Ascending aorta (tissue), 2 donors: Measurements from ENCODE around the gene KATNB1. TPM values are rescaled to one million over a fixed set of nuclear protein-coding genes. Genes with fewer than 3 reads are reported as not detected.

Experiments used
- DNase-seq, 2 donors: peaks; one replicate each; pipeline ENCODE4 v3.0.0-alpha.2; 2019; ENCODE audit warnings: low spot score in 2 of 2
- H3K27ac ChIP-seq, 2 donors: fragments of 200-600 bp; sonication (generic); one replicate each; pipeline ENCODE4 v1.5.1; 2016 to 2017; ENCODE audit warnings: mild to moderate bottlenecking in 1 of 2
- H3K27me3 ChIP-seq: fragments of 200-600 bp; sonication (generic); one replicate; pipeline ENCODE4 v1.5.1; 2017
- H3K36me3 ChIP-seq, 2 donors: fragments of 200-600 bp; sonication (generic); one replicate each; pipeline ENCODE4 v1.5.1; 2016
- H3K4me1 ChIP-seq, 2 donors: fragments of 200-600 bp; sonication (generic); one replicate each; pipeline ENCODE4 v1.5.1; 2016 to 2017; ENCODE audit warnings: mild to moderate bottlenecking in 1 of 2
- H3K4me3 ChIP-seq, 2 donors: fragments of 200-600 bp; sonication (generic); one replicate each; pipeline ENCODE4 v1.5.1; 2016 to 2017; ENCODE audit warnings: mild to moderate bottlenecking in 1 of 2
- H3K9me3 ChIP-seq, 2 donors: fragments of 200-600 bp; sonication (generic); one replicate each; pipeline ENCODE4 v1.5.1; 2016
- CTCF ChIP-seq, 3 experiments: fragments of 200-600 bp in 2 of 3; fragments of 450-650 bp in 1 of 3; sonication (generic) in 2 of 3; IDR thresholded peaks; one replicate each; pipeline ENCODE4 v1.5.1; 2016 to 2019; ENCODE audit warnings: antibody characterized with exemption in 3 of 3, mild to moderate bottlenecking in 1 of 3, moderate library complexity in 1 of 3
- intact Hi-C: fragments of 100-400 bp; cut with DNase I; formaldehyde crosslinking; loops from one replicate; pipeline ENCODE4 v1.15.1; 2023
- total RNA-seq: library from RNA; depleted of rRNA; stranded (reverse); fragments of >200 nt; gene quantifications from one replicate; pipeline ENCODE4 v1.1.0, GENCODE V29; 2016

KATNB1 gene
- total RNA-seq, 1 donor from 2014 or later, result 35.3 TPM

GRCh38 chr16:57749101-57749692 lies 13.6 kb downstream of the KATNB1 start:
- DNase-seq, result no peak
- intact Hi-C loops, result no loop called here
- no peak for TF ChIP-seq CTCF (IDR thresholded peaks at IDR 0.05)

GRCh38 chr16:57749856-57750452 lies 14.4 kb downstream of the KATNB1 start:
- Histone ChIP-seq H3K36me3 (peaks cover under 1 to 24% of the 10 kb centered on the region in 2 donors), H3K4me3 (no peak overlapping the region), H3K27ac (no peak overlapping the region), H3K4me1 (no peaks in the 10 kb centered on the region), H3K27me3 (no peaks in the 10 kb centered on the region), H3K9me3 (no peaks in the 10 kb centered on the region)
- TF ChIP-seq CTCF (IDR thresholded peaks at IDR 0.05), result no peak
- no peak for DNase-seq
- intact Hi-C loops, result no loop called here

More at GRCh38 chr16:57749101-57749692, 13.6 kb downstream of the KATNB1 start:
- Histone ChIP-seq H3K36me3 (peaks cover 5 to 24% of the 10 kb centered on the region in 2 donors), H3K4me1 (no peaks in the 10 kb centered on the region), H3K27me3 (no peaks in the 10 kb centered on the region), H3K27ac (no peak overlapping the region), H3K4me3 (no peak overlapping the region), H3K9me3 (no peaks in the 10 kb centered on the region)

DNA sequence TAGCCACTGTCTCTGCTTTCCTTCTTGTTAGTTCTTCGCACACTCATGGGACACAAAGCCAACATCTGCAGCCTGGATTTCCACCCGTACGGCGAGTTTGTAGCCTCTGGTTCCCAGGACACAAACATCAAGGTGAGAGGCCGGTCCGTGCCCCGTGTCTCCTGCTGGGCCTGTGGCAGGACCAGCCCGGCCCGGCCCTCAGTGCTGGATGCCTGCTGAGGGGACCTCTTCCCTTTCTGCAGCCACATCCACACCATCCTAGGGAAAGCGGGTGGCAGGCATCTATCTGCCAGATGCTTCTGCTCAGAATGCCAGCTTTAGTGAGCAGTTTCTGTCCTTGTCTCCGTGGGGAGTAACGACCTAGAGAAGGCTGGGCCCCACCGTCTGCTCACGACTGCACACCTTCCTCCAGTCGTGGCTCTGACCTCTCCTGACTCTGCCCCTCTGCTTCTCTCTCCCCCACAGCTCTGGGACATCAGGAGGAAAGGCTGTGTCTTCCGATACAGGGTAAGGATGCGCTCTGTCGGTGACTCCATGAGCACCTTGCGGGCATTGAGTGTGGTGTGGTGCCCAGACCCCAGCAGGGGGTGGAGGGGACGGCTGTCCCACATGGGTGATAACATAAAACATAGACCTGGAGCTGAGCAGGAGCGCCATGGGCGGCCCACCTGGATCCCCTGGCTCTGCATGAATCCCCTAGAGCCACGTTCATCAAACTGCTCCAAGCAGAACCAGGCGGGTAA lies 15.4 kb downstream of the KATNB1 start:
- H3K4me1 ChIP-seq, result no peaks in the 10 kb centered on the region
- H3K36me3 ChIP-seq, result peaks cover 3 to 33% of the 10 kb centered on the region in 2 donors
- H3K4me3 ChIP-seq, result no peak overlapping the region
- H3K27me3 ChIP-seq, result no peaks in the 10 kb centered on the region
- intact Hi-C loops, result no loop called here
- no peak overlapping the region for H3K27ac ChIP-seq
- TF ChIP-seq CTCF (IDR thresholded peaks at IDR 0.05), result no peak
- no peaks in the 10 kb centered on the region for H3K9me3 ChIP-seq
- no peak for DNase-seq

GRCh38 chr16:57751539-57752202 lies 16.1 kb downstream of the KATNB1 start:
- Histone ChIP-seq H3K9me3 (no peaks in the 10 kb centered on the region), H3K4me3 (no peak overlapping the region), H3K4me1 (no peaks in the 10 kb centered on the region), H3K27ac (no peak overlapping the region), H3K36me3 (peaks cover 3 to 38% of the 10 kb centered on the region in 2 donors), H3K27me3 (no peaks in the 10 kb centered on the region)
- DNase-seq, result no peak
- TF ChIP-seq CTCF (IDR thresholded peaks at IDR 0.05), result no peak
- intact Hi-C loops, result no loop called here

- Histone ChIP-seq H3K9me3 (no peaks in the 10 kb centered on the region), H3K4me3 (no peak overlapping the region), H3K27me3 (no peaks in the 10 kb centered on the region), H3K27ac (no peak overlapping the region), H3K4me1 (no peaks in the 10 kb centered on the region), H3K36me3 (peaks cover 3 to 37% of the 10 kb centered on the region in 2 donors)
- intact Hi-C loops, result no loop called here
- TF ChIP-seq CTCF (IDR thresholded peaks at IDR 0.05), result no peak
- DNase-seq, result no peak
These were observed 16.6 kb downstream of the KATNB1 start for GRCh38 chr16:57752203-57752580.
